Ecto neural progenitor cell (in vitro differentiated cells): Measurements from ENCODE around the gene TAS1R3.

Experiments used
- DNase-seq: peaks from one replicate; pipeline ENCODE4 v3.0.0-alpha.2; 2018; ENCODE audit warnings: low spot score

TAS1R3 gene

DNA sequence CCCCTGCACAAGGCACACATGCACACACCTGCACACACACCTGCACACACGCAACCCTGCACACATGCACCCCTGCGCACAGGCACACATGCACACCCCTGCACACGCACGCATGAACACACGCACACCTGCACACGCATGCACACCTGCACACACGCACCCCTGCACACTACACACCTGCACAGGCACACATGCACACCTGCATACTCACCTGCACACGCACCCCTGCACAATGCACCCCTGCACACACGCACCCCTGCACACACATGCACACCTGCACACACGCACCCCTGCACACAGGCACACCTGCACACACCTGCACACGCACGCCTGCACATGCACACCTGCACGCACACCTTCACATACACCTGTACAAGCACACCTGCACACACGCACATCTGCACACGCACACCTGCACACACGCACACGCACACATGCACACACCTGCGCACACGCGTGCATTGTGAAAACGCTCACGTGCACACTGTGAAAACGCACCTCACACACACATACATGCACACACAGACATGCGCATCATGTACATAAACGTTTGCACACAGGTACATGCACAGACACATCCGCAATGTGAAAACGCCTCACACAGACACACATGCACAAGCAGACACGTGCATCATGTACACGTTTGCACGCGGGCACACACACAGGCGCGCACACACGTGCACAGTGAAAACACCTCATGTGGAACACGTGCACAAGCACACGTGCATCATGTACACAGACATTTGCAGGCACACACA is 9.9 kb downstream of the TAS1R3 start:
- DNase-seq, result no peak

DNA sequence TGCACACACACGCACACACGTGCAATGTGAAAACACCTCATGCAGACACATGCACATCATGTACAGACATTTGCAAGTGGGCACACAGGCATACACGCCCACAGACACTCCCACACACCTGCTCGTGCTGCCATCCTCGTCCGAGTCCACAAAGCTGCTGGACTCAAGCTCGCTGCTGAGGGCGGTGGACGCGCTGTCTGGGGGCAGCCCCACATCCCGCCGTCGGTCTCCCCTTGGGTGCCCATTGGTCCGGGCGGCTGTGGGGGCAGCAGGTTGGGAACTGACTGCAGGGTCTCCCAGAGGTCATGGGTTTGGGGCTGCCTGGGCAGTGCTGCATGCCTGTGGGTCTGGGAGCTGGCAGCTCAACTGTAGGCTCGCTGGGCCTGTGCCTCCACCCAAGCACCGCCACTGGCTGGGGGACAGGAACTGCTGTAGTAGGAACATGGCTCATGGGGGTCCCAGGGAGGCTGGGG is 10.5 kb downstream of the TAS1R3 start:
- DNase-seq, result no peak

DNA sequence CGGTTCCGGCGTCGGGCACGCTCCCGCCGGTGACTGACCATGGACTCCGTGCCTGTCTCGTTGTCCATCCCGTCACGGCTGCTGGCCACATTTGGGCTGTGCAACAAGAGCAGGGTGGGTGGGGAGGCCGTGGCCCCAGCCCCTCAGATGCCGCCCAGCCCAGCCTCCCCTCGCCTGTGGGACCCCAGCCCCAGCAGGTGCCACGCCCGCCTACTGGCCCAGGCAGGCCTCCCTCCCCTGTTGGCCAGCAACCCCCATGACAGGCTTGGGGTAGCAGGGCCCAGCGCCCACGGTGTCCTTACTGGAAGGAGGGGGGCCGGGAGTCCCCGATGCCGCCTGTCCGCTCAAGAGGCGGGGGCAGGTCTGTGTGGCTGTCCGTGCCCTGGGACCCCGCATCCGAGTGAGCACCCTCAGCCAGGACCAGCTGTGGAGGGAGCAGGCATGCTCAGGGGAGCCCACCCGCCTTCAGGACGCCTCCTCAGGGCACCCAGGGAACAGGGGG is 11.0 kb downstream of the TAS1R3 start:
- DNase-seq, result no peak

DNA sequence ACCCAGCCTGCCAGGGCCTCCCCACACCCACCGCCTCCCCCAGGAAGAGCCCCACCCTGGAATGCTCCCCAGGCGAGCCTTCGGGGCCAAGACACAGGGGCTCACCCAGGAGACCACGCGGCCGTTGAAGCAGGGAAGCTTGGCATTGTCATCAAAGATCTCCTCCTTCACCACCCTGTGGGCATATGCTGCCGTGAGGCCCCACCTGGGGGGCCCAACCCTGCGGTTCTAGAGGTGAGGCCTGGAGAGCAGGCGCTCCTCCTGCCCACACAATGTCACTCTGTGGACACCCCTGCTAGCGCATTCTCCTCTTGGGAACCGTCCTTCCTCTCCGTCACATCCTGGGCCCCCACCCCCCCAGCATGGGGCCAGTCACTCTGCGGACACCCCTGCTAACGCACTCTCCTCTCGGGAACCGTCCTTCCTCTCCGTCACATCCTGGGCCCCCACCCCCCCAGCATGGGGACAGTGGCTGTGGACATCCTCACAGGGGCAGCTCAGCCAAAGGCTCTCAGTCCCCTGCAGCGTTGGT is 11.6 kb downstream of the TAS1R3 start:
- DNase-seq, result no peak

DNA sequence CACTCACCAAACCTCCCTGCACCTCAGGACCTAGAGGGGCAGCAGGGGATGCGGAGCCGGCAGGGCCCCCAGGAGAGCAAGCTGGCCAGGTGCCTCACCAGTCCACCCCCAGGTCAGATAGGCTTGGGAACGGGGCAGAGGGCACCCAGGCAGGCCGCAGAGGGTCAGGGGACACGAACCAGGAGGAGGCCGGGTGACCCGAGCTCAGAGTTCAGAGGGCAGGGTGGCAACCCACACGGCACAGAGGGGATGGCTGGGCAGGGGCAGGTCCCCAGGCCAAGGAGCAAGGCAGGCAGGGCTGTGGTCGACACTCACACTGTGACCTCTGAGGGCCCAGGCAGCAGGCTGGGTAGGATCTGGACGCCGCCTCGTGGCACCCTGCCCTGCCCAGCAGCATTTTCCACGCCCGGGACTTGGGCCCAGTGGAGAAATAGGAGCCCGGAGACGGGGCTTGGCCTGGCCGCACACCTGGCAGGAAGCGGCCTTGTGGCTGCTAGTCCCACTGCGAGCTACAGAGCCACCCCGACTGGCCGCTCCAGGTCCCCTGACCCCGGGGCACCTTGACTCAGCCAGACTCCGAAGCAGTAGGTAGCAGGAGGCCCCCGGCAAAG is 12.8 kb downstream of the TAS1R3 start:
- DNase-seq, result no peak

DNA sequence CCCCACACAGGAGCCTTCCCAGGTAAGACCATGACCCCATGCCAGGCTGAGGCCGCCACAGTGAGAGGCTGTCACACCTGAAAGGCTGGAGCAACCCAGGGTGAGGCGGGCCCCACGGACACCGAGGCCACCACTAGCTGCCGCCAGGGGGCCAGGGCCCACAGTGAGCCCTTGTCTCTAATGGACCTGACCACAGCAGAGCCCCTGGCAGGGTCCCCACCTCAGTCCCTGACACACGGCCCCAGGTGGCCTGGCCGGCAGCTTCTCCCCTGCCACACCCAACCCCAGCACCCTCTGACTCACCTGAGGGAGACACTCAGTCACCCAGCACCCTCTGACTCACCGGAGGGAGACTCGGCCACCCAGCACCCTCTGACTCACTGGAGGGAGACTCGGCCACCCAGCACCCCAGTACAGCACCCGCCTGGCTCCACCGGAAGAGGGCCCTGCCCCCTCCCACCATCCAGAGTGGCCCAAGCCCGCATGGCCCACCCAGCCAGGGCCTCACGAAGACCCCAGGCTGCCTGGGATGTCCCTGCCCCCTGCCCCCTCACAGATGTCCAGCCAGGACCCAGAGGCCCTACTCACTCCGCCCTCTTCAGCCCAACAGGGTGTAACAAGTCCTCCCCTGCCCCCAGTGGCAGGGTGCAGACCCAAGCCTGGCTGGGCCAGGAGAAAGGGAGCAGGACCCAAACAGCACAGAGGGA is 13.7 kb downstream of the TAS1R3 start:
- no peak for DNase-seq

DNA sequence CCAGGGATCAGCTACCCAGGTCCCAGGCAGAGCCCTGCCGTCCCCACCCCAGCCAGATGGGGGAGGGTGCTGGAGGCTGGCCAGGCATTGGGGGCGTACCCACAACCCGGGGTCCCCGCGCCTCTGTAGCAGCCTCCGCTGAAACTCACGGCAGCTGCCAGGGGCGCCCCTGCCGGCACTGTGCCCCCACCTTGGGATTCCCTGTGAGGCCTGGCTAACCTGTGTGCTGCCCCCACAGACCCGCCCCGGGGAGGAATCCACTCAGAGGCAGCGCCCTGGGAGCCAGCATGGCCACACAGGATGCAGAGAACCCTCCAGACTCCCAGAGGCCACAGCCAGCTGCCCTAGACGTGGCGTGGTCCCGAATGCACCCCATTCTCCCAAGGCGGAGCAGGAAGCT is 14.3 kb downstream of the TAS1R3 start:
- no peak for DNase-seq

DNA sequence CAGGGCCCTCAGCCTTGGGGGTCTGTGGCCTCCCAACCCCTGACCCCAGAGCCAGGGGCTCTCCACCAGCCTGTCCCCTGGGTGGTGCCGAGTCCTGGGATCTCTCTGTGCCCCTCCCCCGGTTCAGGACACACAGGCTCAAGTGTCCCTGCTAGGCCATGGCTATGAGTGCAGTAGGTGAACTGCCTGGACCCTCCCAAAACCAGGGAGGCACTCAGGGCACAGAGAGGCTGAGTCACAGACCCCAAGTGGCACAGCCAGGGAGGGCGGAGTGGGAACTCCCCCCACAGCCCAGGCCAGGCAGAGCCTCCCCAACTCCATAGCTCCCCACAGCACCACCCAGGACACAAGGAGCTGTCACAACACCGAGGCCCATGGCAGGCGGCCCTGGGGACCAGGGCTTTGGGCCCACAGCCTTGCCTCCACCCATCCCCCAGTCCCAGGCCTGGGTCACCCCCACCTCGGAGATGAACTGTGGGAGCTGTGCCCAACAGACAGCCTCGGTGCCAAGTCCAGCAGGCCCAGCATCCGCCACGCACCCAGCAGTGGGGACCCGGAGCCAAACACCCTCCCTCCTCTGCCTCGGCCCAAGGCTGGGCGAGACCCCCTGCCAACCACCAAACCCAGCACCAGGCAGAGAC is 14.9 kb downstream of the TAS1R3 start:
- DNase-seq, result no peak

DNA sequence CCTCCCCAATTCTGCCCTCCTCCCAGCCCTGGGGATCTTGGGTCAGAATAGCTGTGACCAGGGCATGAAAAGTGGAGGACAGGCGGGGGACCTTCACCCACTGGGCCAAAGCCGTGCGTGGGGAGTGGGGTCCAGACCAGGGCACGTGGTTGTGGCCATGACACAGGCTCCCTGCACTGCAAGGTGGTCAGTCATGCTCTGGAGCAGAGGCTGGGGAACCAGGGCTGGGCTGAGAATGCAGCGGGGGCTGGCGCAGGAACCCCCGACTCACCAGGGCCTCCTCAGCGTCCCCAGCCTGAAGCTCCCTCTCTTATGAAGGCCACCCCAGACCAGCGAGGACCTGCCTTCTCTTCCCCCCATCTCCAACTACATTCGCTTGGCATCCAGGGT is 15.4 kb downstream of the TAS1R3 start:
- DNase-seq, result no peak

DNA sequence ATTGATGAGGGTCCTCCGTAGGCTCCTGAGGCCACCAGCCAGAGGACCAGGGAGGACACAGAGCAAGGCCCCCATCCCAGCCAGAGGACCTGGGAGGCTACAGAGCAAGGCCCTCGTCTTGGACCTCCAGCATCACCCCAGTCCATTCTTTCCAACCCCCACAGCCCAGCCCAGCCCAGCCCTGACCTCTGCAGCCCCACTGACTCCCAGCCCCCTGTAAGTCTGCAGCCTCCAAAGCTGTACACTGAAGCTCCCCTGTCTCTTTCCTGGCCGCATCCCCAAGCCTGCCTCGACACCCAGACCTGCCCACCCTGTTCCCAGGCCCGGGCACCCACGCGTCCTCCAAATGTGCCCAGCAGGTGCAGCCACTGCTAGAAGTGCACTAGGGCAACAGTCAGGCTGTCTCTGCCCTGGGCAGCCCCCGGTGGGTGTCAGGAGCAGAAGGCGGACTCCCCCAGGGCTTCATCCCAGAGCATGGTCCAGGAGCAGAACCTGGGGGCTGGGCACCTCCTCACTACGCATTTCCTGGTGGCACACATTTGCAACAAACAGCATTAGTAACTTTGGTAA is 16.0 kb downstream of the TAS1R3 start:
- DNase-seq, result no peak

DNA sequence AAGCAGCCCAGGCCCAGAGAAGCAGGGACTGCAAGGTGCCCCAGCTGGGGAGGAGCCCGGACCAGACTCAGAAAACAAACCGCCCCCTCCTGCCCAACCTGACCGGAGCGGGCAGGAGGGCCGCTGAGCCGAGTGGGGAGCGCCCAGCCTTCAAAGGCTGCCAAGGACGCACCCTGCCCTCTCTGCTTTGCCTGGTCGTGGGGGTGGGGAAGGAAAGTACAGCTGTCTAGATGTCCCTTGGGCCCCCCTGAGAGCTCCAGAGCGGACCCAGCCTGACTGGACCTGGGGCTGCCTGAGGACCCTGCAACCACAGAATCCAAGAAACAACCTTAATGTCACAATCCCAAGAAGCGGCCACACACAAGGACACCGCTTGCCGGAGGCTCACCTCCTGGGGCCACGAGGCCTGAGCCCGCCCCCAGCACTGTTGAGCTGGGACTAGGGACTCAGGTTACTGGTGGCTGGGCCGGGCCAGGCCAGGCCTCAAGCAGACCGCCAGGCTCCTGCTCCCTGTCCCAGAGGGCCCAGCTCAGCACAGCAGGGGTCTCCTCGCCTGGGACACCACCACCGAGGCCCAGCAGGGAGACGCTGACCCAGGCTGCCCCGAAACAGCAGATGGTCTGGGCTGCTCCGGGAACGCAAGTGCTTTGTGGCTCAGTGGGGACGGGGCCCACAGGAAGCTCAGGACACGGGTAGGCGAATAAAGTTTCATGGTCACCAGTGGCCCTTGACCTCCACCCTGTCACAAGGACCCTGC is 16.8 kb downstream of the TAS1R3 start:
- DNase-seq, result peak; percentile 66

DNA sequence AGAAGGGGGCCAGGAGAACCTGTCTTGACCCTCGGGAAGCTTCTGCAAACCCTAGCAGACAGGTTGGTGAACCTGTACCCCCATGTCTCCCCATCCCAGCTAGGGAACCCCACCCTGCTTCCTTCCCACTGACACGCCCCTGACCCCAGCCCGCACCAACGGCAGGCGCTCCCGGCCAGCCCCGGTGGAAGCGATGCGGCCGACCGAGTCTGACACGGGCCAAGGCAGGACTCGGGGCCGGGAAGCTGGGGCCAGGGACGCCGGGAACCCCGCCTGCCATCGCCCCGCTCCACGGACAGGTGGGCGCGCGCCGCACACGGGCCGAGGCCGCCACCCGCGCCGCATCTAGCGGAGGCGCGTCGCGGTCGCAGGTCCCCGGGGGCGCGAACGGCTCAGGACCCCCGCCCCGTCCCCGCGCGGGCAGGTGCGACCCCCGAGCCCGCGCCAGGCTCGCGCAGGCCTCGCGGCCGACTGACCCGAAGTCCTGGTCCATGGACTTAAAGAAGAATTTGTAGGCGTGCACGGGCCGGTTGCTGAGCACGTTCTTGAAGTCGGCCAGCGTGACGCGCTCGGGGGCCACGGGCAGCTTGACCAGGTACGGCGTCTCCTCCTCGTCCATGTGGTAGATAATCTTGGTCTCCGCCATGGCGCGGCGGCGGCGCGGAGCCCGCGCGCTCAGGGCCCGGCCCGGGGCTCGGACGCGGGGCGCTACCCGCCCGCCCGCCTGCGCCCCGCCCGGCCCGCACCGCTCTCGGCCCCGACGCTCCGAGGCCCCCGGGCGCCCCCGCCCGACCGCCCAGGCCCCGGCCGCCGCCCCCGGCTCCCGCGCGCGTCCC is 17.6 kb downstream of the TAS1R3 start:
- DNase-seq, result peak; percentile 61

DNA sequence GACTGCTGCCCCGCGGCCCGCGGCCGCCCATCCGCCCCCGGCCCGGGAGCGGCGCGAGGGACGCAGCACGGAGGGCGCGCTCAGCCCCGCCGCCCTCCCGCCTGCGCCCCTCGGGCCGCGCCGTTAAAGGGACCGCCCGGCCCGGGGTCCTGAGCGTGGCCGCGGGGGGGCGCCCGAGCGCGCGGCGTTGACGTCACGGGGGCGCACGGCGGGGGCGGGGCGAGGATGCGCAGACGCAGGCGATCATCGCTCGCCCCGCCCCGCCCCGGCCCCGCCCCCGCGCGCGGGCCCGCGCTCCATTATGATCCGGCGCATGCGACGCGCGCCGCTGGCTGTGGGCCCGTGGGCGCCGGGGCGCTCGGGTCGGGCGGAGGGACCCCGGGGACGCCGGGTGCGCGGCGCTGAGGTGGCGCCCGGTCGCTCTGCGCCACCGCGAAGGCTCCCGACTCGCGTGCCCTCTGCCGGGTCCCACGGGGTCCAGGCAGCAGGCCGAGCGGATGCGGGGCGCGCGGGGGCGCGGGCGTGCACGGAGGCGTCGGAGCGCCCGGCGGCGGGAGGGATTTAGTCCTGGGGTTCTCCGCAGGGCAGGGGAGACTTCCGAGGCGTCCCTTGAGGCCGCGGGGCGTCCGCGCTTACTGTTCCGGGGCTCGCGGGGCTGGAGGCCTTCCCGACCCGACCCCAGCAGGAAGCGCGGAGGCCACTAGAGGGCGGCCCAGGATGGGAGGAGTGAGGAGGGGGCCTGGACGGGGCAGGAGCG is 18.4 kb downstream of the TAS1R3 start, which contains the start of gene DVL1:
DVL1 (minus strand) TSS at position 163 of the 757 bp plus-strand sequence. CDS start 353 bp downstream, outside the sequence.
- DNase-seq, result peak; percentile 85

DNA sequence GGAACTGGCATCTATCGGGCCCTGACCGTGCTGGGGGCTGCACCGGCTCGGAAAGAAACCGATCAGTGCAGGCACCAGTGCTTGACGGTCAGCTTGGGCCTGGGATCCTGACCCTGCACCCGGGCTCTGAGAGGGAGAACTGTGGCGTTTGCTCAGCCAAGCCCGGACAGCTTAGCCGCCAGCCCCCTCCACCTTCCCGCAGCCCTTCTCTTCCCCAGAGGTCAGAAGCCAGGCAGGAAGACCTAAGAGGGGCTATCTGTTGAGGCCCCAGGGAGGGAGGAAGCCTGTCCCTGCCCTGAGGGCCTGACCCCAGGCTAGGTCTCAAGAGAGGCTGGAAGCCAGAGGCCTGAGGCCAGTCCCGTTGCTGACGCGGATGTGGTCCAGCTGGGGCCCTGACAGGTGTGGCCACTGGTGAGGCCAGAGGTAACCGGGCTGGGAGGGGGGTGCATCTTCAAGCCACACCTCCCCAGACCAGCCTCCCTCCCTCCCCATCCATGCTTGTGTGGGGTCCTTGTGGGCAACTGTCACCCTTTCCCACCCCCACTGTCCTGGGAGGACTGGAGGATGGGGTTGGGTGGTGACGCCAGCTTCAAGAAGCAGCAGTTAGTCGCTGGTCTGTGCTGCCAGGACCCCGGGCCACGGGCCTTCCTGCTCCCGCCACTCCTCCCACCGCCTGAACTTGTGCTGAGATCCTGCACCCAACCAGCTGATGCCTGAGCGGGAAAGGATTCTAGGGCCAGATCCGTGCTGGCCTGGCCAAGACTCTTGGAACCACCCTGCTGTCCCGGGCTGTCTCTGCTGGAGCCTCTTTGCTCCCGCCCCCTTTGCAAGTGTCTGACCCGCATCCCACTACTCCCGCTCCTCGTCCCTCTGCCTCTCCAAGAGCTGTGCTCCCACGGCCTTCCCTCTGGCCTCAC is 20.7 kb downstream of the TAS1R3 start:
- peak; percentile 65 for DNase-seq

DNA sequence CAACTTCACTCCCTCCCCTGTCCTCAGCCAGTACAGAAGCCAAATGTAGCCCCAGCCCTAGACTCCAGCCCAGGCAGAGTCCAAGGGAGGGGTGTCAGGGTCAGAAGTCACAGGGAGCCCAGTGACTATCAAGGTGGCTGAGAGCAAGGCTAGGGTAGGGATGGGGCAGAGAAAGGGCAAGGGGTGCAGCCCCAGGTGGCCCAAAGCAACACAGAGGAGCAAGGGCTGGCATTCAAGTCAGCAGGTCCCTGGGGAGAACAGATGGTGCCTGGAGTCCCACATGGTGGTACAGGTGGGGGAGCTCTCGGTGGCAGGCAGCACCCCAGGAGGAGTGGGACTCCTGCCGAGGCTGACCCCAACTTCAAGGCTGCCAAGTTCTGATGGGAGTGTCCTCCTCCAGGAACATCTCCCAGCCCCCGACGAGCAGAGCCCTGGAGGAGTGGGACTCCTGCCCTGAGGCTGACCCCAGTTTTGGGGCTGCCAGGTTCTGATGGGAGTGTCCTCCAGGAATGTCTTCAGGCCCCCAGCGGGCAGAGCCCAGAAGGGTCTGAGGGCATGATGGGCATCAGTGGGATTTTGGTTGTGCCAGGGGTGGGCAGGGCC is 21.8 kb downstream of the TAS1R3 start:
- DNase-seq, result no peak

DNA sequence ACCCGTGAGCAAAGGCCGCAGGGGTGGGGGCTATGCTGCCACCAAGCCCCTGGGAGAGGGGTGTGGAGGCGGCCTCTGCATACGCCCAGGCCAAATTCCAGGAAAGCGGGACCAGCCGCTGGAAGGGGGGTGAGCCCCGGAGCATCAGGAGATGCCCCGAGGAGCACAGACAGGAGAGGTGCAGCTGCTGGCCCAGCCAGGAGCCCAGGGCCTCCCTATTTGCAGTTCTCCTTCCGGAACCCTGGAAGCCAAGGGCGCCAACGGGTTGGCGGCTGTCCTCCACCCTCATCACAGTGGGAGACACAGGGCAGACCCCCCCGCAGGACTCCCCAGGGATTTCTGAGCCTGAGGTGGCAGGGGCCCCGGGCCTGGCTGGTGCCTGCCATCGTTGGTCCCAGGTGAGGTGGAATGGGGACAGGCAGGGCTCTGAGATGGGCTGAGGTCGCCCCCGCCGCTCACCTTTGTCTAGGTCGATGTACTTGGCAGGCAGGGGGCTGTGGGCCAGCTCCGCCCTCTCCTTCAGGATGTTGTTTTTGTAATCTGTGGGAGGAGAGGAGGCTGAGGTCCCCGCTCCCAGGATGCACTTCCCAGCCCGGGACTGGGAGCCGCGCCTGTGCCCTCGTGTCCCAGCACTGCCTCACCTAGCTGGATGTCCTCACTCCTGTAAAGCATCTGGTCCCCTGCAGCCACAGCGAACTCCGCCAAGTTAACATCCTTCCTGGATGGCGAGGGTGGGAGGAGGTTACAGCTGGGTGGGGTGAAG is 22.5 kb downstream of the TAS1R3 start:
- DNase-seq, result no peak
